ENCODE data around the gene UVSSA. TPM values are rescaled to one million over a fixed set of nuclear protein-coding genes. Genes with fewer than 3 reads are reported as not detected.
"Not testable (repeated sequence)": the region's sequence is repeated elsewhere in the genome, so short reads cannot be mapped to it uniquely, and the experiment has no call there.

UVSSA gene
- total RNA-seq, 1 experiment from 2014 or later = 3.6 TPM

GRCh38 chr4:1370321-1371124, 23.5 kb downstream of the UVSSA start:
- in situ Hi-C loops (cut with HindIII; ENCODE audit: low sequenced_read_pairs) = no loop called here
- no peak for DNase-seq (ENCODE audit: low spot score)

DNA sequence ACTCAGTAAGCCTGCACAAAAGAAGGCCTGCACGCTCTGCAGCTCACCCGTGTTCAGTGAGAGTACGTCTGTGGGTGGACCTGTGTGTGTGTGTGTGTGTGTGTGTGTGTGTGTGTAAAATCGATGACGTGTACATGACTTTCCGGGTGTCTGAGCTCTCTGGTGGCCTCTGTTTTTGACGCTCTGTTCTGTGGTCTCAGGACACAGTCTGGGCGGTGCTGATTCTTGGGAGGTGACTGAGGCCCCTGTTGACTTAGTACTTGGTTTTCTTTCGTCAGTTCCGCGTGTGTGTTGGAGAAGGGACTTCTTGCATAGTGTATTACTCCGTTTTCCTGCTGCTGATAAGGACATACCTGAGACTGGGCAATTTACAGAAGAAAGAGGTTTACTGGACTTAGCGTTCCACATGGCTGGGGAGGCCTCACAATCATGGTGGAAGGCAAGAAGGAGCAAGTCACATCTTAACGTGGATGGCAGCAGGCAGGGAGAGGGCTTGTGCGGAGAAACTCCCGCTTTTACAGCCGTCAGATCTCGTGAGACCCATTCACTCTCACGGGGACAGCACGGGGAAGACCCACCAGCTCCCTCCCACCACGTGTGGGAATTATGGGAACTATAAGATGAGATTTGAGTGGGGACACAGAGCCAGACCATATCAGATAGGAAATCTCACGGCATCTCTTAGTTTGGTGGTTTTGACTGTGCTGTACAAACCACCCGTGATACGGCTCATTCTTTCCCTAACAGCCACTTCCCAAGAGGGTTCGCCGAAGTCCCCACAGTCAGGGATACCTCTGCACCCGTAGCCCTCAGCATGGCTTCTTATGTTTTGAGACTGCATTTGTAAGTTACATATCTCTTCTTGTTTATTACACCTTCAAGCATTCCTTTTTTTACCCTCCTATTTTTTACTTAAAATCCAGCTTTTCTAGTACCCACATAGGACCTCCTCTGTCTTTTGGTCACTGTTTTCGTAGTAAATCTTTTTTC, 24.5 kb downstream of the UVSSA start:
- DNase-seq (ENCODE audit: low spot score) = no peak
- in situ Hi-C loops (cut with HindIII; ENCODE audit: low sequenced_read_pairs) = no loop called here

- in situ Hi-C loops (cut with HindIII; ENCODE audit: low sequenced_read_pairs); DNase-seq (ENCODE audit: low spot score): not testable (repeated sequence)
Measured at GRCh38 chr4:1372576-1372975, 25.6 kb downstream of the UVSSA start.

- no peak for DNase-seq (ENCODE audit: low spot score)
- in situ Hi-C loops (cut with HindIII; ENCODE audit: low sequenced_read_pairs) = no loop called here
Measured at GRCh38 chr4:1373892-1374705, 27.1 kb downstream of the UVSSA start.

GRCh38 chr4:1374706-1375045, 27.7 kb downstream of the UVSSA start:
- DNase-seq (ENCODE audit: low spot score) = no peak
- in situ Hi-C loops (cut with HindIII; ENCODE audit: low sequenced_read_pairs) = no loop called here

- in situ Hi-C loops (cut with HindIII; ENCODE audit: low sequenced_read_pairs) = no loop called here
- peak; percentile 39 for DNase-seq (ENCODE audit: low spot score)
Measured at GRCh38 chr4:1375051-1375721, 28.2 kb downstream of the UVSSA start.

DNA sequence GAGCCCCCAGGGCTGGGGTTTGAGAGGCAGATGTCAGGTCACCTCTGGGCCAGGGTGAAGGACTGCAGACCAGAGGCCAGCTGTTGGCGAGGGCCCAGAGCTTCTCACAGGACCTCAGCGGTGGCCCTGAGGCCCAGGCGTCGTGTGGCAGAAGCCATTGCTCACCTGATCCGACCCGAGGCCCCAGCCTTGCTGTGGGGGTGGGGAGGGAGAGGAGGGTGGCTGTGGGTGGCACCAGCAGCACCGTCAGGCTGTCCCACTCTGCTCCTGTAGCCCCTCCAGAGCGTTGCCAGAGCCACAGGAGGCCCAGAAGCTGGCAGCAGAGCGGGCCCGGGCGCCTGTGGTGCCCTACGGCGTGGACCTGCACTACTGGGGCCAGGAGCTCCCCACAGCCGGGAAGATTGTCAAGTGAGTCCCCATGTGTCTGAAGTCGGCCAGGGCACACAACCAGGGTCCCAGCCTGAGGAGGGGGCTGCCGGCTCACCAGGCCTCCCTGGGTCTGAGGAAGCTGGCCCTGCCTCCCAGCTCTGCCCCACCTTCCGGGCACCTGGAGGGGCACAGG, 28.8 kb downstream of the UVSSA start:
- no peak for DNase-seq (ENCODE audit: low spot score)
- in situ Hi-C loops (cut with HindIII; ENCODE audit: low sequenced_read_pairs) = no loop called here

- in situ Hi-C loops (cut with HindIII; ENCODE audit: low sequenced_read_pairs) = no loop called here
- no peak for DNase-seq (ENCODE audit: low spot score)
Measured at GRCh38 chr4:1376391-1376840, 29.4 kb downstream of the UVSSA start.

GRCh38 chr4:1376841-1377605, 30.0 kb downstream of the UVSSA start:
- DNase-seq (ENCODE audit: low spot score) = no peak
- in situ Hi-C loops (cut with HindIII; ENCODE audit: low sequenced_read_pairs) = no loop called here

DNA sequence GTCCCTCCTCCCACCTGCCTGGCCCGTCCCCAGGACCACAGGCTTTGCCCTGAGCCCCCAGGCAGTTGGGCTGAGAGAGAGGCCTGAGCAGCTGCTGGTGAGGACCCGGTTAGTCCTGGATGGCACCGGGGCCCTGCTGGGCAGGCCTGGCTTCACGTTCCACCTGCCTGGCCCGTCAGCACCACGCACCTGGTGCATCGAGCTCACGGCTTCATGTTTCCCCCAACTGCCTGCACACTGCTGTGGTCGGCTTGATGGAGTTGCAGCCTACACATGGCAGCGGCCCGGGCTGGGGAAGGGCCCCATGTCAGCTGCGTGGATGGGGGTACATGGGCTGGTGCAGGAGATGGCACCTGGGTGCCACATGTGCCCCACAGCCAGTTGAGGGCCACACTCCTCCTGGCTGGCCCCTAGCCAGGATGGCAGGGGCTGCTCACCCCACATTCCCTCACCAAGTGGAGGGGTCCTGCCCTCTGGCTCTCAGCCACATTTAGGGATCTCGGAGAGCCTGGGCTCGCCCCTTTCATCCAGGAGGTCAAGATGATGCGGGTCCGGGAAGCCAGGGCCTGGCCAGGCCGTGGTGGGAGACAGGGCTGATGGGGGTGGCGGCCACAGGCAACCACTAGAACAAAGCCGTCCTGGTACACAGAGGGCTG, 30.7 kb downstream of the UVSSA start:
- DNase-seq (ENCODE audit: low spot score) = no peak
- in situ Hi-C loops (cut with HindIII; ENCODE audit: low sequenced_read_pairs) = no loop called here

- no peak for DNase-seq (ENCODE audit: low spot score)
- in situ Hi-C loops (cut with HindIII; ENCODE audit: low sequenced_read_pairs) = no loop called here
Measured at GRCh38 chr4:1378559-1379231, 31.7 kb downstream of the UVSSA start.

GRCh38 chr4:1379351-1379781, 32.4 kb downstream of the UVSSA start:
- in situ Hi-C loops (cut with HindIII; ENCODE audit: low sequenced_read_pairs) = no loop called here
- DNase-seq (ENCODE audit: low spot score) = no peak

DNA sequence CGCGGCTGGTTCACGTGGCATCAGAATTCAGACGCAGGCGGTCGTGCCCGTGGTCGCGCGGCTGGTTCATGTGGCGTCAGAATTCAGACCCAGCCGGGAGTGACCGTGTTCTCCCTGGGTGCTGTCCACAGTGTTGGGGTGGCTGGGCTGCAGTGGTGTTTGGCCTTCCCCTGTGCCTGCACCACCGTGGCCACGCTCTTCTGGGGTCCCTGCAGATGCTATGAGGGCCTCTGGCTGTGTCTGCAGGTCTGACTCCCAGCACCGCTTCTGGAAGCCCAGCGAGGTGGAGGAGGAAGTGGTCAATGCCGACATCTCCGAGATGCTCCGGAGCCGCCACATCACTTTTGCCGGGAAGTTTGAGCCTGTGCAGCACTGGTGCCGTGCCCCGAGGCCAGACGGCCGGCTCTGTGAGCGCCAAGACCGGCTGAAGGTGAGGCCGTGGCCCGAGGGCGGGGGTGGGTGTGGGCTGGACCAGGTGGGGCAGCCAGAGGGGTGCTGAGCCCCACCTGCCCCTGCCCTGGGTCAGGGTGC, 32.9 kb downstream of the UVSSA start:
- in situ Hi-C loops (cut with HindIII; ENCODE audit: low sequenced_read_pairs) = no loop called here
- DNase-seq (ENCODE audit: low spot score) = no peak

GRCh38 chr4:1380368-1381151, 33.6 kb downstream of the UVSSA start:
- DNase-seq (ENCODE audit: low spot score) = no peak
- in situ Hi-C loops (cut with HindIII; ENCODE audit: low sequenced_read_pairs) = no loop called here

GRCh38 chr4:1381181-1381621, 34.2 kb downstream of the UVSSA start:
- in situ Hi-C loops (cut with HindIII; ENCODE audit: low sequenced_read_pairs) = no loop called here

More at GRCh38 chr4:1381181-1381621, 34.2 kb downstream of the UVSSA start:
- no peak for DNase-seq (ENCODE audit: low spot score)
